ENCODE data around the gene FSTL4.

The FSTL4 gene

GRCh38 chr5:133252133-133252480 lies 360.2 kb downstream of the FSTL4 start:
- DNase-seq, result no peak

- no peak for DNase-seq
These were observed 360.8 kb downstream of the FSTL4 start for GRCh38 chr5:133251296-133252132.

GRCh38 chr5:133250527-133250926 lies 361.8 kb downstream of the FSTL4 start:
- no peak for DNase-seq

- DNase-seq, result no peak
These were observed 362.7 kb downstream of the FSTL4 start for GRCh38 chr5:133249593-133249992.

- no peak for DNase-seq
These were observed 364.3 kb downstream of the FSTL4 start for GRCh38 chr5:133247881-133248624.

GRCh38 chr5:133247151-133247709 lies 365.1 kb downstream of the FSTL4 start:
- DNase-seq, result no peak

GRCh38 chr5:133246376-133247150 lies 365.8 kb downstream of the FSTL4 start:
- no peak for DNase-seq

GRCh38 chr5:133246053-133246370 lies 366.3 kb downstream of the FSTL4 start:
- no peak for DNase-seq

GRCh38 chr5:133245191-133246052 lies 366.9 kb downstream of the FSTL4 start:
- no peak for DNase-seq

GRCh38 chr5:133244242-133244641 lies 368.1 kb downstream of the FSTL4 start:
- DNase-seq, result no peak

- DNase-seq, result no peak
These were observed 369.1 kb downstream of the FSTL4 start for GRCh38 chr5:133243196-133243595.

GRCh38 chr5:133242221-133242835 lies 370.0 kb downstream of the FSTL4 start:
- no peak for DNase-seq

- no peak for DNase-seq
These were observed 370.9 kb downstream of the FSTL4 start for GRCh38 chr5:133241179-133242092.

- DNase-seq, result no peak
These were observed 371.8 kb downstream of the FSTL4 start for GRCh38 chr5:133240425-133241091.

- DNase-seq, result no peak
These were observed 373.7 kb downstream of the FSTL4 start for GRCh38 chr5:133238426-133239205.

GRCh38 chr5:133236976-133237375 lies 375.4 kb downstream of the FSTL4 start:
- DNase-seq, result no peak

- no peak for DNase-seq
These were observed 375.8 kb downstream of the FSTL4 start for GRCh38 chr5:133236541-133236951.

GRCh38 chr5:133235696-133236426 lies 376.5 kb downstream of the FSTL4 start:
- DNase-seq, result no peak

GRCh38 chr5:133234911-133235310 lies 377.4 kb downstream of the FSTL4 start:
- no peak for DNase-seq

Data from activated CD8-positive, alpha-beta memory T cell treated with anti-CD3 and anti-CD28 coated beads for 24 hours (primary cell).